Measurements from ENCODE around the gene MDM4.
A peak's percentile ranks its signal among the peaks of the same experiment; 100 is the strongest.
"Not testable (repeated sequence)": the region's sequence is repeated elsewhere in the genome, so short reads cannot be mapped to it uniquely, and the experiment has no call there.

MDM4 gene

DNA sequence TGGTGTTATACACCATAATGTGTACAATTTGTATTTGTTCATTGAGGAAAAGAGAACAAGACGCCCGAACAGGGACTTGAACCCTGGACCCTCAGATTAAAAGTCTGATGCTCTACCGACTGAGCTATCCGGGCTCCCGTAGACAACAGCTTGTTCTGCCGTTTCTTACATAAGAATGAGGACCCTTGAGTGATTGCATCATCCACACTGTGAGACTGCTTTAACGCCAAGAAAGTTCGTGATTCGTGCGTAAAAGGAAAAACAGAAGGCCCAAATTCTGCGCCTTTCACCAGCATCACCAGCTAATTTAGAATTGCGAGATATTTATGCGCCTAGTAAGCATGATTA, 9.3 kb upstream of the MDM4 start:
- peak; percentile 86 for DNase-seq (ENCODE audit: low spot score)
- TF ChIP-seq, protein P1, sequence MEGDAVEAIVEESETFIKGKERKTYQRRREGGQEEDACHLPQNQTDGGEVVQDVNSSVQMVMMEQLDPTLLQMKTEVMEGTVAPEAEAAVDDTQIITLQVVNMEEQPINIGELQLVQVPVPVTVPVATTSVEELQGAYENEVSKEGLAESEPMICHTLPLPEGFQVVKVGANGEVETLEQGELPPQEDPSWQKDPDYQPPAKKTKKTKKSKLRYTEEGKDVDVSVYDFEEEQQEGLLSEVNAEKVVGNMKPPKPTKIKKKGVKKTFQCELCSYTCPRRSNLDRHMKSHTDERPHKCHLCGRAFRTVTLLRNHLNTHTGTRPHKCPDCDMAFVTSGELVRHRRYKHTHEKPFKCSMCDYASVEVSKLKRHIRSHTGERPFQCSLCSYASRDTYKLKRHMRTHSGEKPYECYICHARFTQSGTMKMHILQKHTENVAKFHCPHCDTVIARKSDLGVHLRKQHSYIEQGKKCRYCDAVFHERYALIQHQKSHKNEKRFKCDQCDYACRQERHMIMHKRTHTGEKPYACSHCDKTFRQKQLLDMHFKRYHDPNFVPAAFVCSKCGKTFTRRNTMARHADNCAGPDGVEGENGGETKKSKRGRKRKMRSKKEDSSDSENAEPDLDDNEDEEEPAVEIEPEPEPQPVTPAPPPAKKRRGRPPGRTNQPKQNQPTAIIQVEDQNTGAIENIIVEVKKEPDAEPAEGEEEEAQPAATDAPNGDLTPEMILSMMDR (IDR thresholded peaks at IDR 0.05), result no peak
- Histone ChIP-seq H3K27ac (peak overlapping the region; percentile 67 to 77), H3K4me3 (peak overlapping the region; percentile 63)

DNA sequence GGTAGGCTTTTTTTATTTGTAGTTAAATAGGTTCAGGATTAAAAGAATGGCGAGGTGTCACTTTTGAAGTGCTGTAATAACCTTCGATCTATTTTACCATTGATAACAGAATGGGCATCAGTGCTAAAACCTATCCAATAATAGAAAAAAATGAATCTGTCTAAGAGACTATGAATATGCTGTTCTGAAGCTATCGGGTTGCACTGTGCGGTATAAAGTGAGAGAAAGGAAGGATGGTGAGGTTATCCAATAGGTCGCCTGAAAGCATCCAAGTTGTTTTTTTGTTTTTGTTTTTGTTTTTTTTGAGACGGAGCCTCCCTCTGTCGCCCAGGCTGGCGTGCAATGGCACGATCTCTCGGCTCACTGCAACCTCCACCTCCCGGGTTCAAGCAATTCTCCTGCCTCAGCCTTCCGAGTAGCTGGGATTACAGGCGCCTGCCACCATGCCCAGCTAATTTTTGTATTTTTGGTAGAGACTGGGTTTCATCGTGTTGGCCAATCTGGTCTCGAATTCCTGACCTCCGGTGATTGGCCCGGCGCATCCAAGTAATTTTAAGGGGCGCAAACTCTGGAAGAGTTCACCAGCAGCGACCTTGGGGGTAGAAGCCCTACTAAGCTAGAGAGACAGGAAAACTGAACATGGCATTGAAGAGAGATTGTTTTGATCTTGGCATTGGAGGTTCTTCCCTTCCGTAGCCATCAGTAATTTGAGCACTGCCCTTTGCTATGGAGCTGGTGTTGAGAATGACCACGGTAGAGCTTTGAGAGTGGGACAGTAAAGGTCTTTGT, 8.7 kb upstream of the MDM4 start:
- TF ChIP-seq, protein P1 (IDR thresholded peaks at IDR 0.05), result no peak
- DNase-seq (ENCODE audit: low spot score), result no peak
- Histone ChIP-seq H3K27ac (peak overlapping the region; percentile 67 to 77), H3K4me3 (peak overlapping the region; percentile 63)

DNA sequence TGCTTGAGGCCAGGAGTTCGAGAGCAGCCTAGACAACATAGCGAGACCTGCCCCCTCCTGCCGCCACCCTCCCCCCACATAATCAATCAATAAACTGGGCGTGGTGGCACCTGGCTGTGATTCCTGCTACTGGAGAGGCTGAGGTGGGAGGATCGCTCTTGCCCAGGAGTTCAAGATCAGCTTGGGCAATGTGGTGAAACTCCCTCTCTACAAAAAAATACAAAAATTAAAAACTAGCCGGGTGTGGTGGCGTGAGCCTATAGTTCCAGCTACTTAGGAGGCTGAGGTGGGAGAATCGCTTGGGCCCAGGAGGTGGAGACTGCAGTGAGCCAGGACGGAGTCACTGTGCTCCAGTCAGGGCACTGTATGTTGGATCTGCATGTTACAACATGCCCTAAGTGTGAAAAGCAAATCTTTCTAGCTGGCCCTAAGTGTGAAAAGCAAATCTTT, 7.0 kb upstream of the MDM4 start:
- TF ChIP-seq, protein P1 (IDR thresholded peaks at IDR 0.05), result no peak
- no peak overlapping the region for H3K27ac ChIP-seq

DNA sequence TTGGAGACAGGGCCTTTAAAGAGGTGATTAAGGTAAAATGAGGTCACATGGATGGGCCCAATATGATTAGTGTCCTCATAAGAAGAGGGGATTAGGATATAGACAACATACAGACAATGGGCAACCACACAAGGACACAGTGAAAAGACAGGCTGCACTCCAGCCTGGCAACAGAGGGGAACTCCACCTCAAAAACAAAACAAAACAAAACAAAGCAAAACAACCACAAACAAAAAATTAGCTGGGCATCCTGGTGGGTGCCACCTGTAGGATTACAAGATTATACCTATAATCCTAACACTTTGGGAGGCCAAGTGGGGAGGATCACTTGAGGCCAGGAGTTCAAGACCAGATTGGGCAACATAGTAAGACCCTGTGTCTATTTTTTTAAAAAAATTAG, 4.8 kb upstream of the MDM4 start:
- Histone ChIP-seq H3K4me3 (no peak overlapping the region), H3K27ac (no peak overlapping the region)
- TF ChIP-seq, protein P1 (IDR thresholded peaks at IDR 0.05), result no peak
- no peak for DNase-seq (ENCODE audit: low spot score)

More for the DNA sequence above, 7.0 kb upstream of the MDM4 start:
- H3K4me3 ChIP-seq, result no peak overlapping the region
- no peak for DNase-seq (ENCODE audit: low spot score)

DNA sequence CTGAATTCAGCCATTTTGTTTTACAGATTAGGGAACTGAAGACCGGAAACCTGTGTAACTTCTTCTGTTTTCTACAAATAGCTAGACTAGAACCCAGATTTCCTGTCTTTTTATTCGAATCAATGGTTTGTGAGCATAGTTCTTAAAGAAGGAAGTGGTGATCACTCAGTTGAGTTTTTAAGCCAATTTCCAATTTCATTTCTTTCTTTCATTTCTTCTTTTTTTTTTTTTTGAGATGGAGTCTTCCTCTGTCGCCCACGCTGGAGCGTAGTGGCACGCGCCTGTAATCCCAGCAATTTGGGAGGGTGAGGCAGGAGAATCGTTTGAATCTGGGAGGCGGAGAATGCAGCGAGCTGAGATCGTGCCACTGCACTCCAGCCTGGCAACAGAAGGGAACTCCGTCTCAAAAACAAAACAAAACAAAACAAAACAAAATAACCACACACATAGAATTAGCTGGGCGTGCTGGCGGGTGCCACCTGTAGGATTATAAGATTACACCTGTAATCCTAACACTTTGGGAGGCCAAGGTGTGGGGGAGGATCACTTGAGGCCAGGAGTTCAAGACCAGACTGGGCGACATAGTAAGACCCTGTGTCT, 3.0 kb upstream of the MDM4 start:
- no peak for DNase-seq (ENCODE audit: low spot score)
- Histone ChIP-seq H3K4me3 (no peak overlapping the region), H3K27ac (peak overlapping the region in 1 of 2 donors; percentile 56)
- TF ChIP-seq, protein P1 (IDR thresholded peaks at IDR 0.05), result no peak

DNA sequence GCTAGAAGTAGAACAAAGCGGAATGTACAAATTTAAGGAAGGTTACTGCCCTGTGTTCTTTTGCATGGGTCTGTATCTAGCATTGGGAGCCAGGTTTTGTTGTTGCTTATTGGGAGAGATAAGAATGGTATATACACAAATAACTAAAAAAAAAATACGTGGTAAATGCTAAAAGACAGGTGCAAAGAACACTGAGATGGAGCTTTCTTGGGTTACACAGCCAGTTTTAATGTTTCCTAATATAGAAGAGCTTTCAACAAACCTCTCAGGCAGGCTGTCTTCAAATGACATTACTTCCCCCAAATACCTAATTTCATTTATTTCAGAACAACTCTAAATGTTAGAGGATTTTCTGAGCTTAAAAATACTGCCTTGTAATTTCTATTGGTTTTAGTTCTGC, 1.4 kb upstream of the MDM4 start:
- H3K4me3 ChIP-seq, result no peak overlapping the region
- TF ChIP-seq, protein P1 (IDR thresholded peaks at IDR 0.05), result no peak
- DNase-seq (ENCODE audit: low spot score), result no peak
- H3K27ac ChIP-seq, result no peak overlapping the region

DNA sequence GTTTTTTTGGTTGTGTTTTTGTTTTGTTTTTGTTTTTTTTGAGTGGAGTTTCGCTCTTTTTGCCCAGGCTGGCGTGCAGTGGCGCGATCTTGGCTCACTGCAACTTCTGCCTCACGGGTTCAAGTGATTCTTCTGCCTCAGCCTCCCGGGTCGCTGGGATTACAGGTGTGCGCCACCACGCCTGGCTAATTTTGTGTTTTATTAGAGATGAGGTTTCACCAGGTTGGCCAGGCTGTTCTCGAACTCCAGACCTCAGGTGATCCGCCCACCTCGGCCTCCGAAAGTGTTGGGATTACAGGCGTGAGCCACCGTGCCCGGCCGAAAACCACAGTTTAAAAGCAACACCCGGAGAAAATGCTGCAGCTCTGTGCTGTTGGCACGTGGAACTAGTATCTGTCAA, 1.2 kb downstream of the MDM4 start:
- not testable (repeated sequence) for H3K27ac ChIP-seq; DNase-seq (ENCODE audit: low spot score)

More for the DNA sequence above, 1.2 kb downstream of the MDM4 start:
- peak overlapping the region; percentile 87 for H3K4me3 ChIP-seq

Data from coronary artery (tissue), 2 donors.